Activated CD8-positive, alpha-beta memory T cell treated with anti-CD3 and anti-CD28 coated beads, Interleukin-2, amount 50 U/mL, for 24 hours (primary cell): ENCODE measurements around the gene BTBD10.
"Not testable (repeated sequence)": the region's sequence is repeated elsewhere in the genome, so short reads cannot be mapped to it uniquely, and the experiment has no call there.

Source experiments
- DNase-seq: peaks from one replicate; pipeline ENCODE4 v3.0.0-alpha.2; 2020; ENCODE audit errors: extremely low read depth

The BTBD10 gene

DNA sequence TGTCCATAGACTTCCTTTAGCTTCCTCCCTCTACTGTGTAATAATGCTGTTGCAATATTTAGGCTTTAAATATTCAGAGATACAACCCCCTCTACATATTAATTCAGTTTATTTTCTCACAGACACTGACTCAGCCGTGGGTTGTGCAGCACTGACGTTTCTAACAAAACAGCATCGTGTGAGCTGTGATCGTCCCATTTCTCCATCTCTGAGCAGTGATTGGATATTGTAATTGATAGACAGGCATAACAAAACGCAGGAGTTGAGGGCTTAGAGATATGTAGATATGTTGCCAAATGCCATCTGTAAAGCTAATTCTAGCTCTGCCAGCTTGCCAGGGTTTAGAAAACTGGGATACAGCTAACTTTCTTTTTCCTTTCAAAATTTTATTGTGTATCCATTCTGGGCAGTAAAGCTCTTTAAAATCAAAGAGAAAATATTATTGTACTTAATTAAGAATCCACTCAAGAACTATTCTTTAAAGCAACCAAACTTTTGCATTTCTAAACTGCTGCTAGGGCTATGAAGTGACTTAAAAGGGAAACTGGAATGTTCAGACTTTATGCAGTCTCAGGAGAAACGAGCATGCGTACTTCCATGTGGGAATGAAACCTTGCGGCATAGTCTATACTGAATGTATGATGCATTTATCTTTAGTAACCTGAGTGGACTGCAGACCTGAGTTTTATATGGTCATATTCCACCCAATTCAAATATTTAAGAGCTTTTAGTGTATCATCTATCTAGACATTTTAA is 22.7 kb downstream of the BTBD10 start:
- DNase-seq, result no peak

DNA sequence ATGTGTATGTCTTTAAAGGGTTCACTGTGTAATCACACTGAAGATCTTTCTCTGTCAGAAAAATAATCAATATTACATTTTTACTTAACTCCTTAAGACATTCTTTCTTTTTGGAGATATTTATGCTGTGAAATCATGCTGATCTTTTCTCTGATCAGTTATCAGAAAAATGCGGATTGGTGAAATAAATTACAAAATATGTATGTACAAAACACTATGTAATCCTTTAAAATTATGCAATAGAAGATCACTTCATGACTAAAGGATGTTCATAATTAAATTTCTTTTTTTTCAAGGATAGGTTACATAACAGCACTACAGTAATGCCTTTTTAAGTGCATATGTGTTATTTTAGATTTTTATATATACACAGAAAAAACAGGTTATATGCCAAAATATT is 24.7 kb downstream of the BTBD10 start:
- DNase-seq, result no peak

DNA sequence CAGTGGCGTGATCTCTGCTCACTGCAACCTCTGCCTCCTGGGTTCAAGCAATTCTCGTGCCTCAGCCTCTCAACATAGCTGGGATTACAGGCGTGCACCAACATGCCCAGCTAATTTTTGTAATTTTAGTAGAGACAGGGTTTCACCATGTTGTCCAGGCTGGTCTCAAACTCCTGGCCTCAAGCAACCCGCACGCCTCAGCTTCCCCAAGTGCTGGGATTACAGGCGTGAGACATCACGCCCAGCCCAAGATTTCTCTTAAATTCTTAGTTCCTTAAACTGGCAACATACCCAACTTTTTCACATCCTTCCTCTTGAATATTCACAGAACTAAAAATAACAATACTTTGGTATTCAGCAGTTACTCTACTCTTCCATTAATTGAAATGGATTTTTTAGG is 26.2 kb downstream of the BTBD10 start:
- not testable (repeated sequence) for DNase-seq

DNA sequence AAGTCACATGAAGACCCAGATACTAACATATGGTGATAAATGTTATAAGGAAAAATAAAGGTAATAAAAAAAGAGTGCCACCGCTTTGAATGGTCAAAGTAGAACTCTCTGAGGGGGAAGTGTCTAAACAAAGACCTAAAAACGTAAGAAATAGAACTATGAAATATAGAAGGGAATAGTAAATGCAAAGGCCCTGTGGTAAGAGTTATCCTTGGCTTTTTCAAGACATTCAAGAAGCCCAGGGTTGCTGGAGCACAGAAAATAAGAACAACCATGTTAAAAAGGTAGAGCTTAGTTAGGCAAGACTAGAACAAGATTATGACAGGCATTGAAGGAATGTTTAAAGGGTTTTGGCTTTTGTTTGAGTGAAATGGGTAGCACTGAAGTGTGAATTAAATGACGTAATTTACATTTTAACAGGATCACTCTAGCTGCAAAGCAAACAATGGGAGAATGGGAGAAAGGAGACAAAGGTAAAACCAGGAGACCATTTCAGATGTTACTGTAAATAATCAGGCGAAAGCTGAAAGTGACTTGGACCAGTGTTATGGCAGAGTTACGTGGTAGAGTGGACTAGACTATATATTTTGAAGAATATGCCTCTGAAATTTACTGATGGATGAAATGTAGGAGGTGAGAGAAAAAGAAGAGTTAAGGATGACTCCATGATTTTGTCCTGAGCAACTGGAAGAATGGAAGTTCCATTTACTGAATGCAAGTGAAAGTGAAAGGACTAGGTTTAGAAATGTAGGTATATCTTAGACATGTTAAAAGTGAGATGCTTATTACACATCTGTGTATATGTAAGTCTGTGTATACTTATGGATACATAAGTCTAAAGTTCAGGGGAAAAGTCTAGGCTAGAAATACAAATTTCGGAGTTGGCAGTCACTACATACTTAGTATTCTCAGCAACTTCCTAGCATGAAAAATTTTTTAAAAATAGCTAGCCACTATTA is 28.5 kb downstream of the BTBD10 start:
- no peak for DNase-seq

DNA sequence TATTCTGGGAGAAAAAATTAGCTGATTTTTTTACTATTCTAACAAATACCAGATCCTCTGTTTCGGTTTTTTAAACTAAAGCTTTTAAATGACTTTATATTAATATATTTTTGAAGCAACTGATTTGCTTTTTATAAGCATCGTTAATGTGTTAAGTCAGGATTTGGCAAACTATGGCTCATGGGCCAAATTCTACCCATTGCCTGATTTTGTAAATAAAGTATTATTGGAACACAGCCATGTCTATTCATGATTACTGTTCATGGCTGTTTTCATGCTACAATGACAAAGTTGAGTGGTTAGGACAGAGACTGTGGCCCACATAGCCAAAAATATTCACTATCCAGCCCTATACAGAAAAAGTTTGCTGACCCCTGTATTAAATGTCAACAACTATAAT is 29.6 kb downstream of the BTBD10 start:
- DNase-seq, result no peak

DNA sequence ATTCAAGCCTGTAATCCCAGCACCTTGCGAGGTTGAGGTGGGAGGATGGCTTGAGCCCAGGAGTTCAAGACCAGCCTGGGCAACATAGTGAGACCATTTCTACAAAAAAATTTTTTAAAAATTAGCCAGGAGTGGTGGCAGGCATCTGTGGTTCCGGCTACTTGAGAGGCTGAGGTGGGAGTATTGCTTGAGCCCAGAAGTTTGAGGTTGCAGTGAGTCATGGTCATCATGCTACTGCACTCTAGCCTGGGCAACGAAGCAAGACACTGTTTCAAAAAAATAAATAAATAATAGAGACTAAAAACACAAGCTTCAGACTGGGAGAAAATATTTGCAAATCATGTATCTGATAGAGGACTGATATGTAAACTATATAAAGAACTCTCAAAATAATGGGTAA is 33.2 kb downstream of the BTBD10 start:
- no peak for DNase-seq

DNA sequence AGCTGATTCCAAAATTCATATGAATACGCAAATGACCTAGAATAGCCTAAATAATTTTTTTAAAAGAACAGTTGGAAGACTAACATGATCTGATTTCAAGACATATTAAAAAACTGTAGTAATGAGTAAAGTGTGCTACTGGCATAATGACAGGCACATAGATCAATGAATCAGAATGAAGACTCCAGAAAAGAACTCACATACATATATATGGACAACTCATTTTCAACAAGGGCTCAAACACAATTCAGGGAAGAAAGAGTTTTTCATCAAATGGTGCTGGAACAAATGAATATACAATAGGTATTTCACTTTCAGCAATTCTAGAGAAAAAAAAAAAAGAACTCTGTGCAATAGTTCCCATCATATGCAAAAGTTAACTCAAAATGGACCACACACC is 33.7 kb downstream of the BTBD10 start:
- DNase-seq, result no peak

DNA sequence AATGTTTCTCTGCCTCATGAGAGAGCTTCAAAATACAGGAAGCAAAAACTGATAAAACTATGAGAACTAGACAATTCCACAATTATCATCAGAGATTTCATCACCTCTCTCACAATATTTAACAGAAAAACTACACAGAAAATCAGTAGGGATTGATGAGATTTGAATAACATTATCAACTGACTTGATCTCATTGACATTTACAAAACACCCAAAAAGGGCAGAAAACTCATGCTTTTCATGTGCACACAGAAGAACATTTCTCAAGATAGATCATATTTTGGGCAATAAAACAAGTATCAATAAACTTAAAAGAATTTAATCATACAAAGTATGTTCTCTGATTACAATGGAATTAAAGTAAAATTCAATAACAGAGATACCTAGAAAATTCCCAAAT is 35.6 kb downstream of the BTBD10 start:
- no peak for DNase-seq

DNA sequence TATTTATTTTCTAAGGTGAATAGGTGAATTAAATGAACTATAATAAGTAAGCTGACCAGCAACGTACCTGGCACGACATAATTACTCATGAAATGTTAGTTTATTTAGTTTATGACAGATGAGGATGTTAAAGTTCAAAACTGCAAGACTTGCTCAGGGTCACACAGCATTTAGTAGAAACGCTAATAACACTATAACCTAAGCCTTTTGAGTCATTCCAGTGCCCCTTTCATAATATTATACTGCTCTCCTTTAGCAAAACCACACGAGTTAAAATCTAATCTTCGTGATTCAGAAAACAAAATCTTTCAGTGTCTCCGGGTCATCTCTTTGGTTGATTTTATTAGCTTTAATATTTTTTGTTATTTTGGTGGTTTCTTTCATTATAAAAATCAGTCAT is 39.6 kb downstream of the BTBD10 start:
- DNase-seq, result no peak

DNA sequence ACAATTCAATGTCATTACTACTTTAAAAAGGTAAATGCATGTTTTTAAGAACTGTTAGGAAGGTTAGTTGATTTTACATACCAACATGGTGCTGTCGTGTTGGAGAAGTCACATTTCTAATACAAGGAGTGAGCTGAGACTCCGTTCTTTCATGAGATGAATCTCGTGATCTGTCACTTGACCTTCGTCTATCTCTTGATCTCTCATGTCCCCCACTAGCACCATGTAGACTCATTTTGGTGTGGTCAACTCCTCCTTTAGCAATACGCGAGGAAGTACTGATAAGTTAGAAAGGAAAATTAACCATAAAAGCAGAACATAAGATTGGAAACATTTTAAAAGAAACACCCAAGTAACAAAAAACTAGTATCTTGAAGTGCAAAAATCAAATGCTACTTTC is 41.5 kb downstream of the BTBD10 start:
- no peak for DNase-seq

DNA sequence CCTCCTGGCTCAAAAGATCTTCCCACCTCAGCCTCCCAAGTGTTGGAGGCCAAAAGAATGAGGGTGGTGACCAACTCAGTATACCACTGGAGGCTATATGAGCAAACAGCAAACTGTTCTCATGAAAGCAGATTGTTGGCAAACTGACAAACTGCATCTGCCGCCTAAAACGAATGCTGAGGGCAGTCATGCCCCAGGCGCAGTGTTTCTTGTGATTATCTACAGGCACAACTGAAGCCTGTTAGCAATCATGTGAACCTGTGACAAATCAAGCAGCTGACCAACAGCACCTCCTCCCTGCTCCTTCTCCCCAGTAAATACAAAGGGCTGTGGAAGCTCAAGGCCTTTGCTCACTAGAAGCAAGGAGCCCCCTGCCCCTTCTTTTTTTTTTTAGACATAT is 47.8 kb downstream of the BTBD10 start:
- DNase-seq, result no peak

DNA sequence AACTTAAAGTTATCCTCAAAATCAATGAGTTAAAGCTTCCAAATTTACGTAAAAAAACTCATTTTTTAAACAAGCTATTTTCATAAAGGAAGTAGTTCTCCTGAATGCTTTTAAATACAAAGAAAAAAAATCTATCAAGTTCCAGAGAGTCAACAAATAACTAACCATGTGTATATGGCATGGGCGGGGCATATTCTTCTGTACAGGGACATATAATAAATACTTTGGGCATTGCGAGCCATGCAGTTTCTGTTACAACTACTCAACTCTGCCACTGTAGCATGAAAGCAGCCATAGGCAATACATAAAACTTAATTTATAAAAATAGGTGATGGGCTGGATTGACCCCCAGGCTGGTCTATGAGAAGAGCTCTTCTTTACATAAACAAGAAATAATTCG is 57.8 kb downstream of the BTBD10 start:
- no peak for DNase-seq

DNA sequence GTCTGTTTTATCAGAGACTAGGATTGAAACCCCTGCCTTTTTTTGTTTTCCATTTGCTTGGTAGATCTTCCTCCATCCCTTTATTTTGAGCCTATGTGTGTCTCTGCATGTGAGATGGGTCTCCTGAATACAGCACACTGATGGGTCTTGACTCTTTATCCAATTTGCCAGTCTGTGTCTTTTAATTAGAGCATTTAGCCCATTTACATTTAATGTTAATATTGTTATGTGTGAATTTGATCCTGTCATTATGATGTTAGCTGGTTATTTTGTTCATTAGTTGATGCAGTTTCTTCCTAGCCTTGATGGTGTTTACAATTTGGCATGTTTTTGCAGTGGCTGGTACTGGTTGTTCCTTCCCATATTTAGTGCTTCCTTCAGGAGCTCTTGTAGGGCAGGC is 64.7 kb downstream of the BTBD10 start:
- DNase-seq, result not testable (repeated sequence)

DNA sequence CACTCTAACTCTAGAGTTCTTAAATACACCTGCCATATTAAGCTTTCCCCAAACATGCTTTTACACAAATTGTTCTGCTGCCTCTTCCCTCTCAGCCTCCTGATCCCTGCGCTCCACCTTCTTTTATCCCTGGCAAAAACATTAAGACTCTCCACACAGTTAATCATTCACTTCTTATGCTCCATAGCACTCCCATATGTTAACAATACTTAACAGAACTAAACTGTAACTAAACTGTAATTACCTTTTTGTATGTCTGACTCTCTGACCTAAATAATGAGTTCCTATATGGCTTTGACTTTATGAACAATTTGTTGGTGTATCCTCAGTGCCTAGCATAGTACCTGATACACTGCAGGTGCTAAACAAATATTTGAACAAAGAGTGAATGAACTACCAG is 71.8 kb downstream of the BTBD10 start:
- no peak for DNase-seq

DNA sequence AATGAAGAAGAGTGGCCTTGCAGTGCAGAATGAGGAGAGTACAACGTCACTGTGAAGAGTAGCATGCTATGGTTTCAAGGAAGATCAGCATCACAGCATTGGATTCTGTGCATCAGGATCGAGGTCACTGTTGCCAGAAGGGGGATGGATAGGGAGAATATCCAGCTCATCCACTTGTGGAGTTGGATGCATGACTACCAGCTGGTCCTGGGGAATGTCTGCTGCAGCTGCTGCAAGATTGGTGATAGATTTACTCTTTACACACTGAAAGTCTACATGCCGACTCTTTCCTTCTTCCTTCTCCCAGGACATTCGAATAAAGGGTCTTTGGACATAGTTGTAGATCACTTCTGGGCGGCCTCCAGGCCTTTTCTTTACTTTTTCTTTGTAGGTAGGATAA is 74.3 kb downstream of the BTBD10 start:
- DNase-seq, result no peak

DNA sequence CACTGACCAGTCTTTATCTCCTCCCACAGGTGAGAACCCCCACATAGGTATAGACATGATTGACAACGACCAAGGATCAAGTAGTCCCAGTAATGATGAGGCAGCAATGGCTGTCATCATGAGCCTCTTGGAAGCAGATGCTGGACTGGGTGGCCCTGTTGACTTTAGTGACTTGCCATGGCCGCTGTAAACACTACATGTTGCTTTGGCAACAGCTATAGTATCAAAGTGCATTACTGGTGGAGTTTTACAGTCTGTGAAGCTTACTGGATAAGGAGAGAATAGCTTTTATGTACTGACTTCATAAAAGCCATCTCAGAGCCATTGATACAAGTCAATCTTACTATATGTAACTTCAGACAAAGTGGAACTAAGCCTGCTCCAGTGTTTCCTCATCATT is 76.5 kb downstream of the BTBD10 start:
- no peak for DNase-seq

DNA sequence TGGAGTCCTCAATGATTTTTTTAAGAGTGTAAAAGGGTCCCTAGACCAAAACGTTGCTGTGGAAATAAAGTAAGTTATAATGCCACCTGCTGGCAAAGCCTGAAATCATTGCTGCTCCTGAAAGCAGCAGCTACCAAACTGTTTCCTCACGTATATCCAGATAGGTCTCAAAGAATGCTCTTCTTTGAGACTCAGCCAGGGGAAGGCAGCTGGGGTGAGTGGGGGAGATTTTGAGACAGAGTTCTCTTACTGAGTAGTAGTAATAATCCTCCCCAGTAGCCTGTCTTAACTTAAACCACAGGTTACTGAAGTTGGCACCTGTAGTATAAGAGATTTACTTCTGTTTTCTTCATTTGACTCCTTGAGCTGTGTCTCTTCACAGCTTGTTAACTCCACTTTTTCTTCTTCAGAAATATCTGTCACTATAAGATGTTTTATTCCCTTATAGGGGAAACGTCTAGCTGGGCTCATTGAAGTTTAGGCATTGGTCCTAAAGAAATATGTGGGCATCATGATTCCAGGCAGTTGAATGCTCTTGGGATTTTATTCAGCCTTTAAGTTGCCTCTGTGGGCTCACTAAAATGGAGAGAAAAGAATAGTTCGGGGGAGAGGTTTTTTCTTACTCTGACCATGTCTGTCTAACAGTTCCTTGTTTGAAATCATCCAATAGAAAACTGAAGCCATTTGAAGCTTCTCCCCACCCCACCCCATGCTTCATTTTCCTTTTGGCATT is 77.9 kb downstream of the BTBD10 start:
- no peak for DNase-seq

DNA sequence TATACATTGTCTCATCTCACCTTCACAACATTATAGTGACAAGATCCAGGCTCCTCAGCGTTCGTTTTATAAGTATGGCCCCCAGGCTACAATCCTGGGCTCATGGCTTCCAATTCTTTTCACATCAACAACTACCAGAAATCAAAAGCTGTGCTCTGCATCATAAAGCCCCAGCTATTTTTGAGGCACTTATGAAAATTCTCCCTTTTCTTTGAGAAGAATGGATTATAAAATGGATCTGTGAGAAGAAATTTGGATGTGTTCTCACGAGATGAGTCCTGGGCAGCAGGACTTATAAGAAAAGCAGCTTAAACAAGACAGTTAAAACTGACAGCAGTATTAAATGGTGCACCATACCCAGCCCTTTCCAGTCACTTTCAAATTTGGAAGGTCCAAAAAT is 80.3 kb downstream of the BTBD10 start:
- no peak for DNase-seq

DNA sequence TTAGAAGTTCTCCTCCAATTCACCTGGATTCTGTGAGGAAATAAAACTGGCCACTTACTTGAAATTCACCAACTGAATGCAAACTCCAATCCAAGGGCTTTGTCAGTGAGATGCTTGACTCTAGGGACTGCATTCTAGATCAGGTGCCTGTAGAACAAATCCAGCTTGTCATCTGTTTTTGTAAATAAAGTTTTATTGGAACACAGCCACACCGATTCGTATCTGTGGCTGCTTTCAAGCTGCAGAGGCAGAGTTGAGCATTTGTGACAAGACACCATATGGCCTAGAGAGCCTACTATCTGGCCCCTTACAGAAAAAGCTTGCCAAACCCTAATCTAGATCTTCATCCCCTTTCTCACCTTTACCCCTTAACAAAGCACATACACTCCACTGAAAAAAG is 82.3 kb downstream of the BTBD10 start:
- no peak for DNase-seq

DNA sequence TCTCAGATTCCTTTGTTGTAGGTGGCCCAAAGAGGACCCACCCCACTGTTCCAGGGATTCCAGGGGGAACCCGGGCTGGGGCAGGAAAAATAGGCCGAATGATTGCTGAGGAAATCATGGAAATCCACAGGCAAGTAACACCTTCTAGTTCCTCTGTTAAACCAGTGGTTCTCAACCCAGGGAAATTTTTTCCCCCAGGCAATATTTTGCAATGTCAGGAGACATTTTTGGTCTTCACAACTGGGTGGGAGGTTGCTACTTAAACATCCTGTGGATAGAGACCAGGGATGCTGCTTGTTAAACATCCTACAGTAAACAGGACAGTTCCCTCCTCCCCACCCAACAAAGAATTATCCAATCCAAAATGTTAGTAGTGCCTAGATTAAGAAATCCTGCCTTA is 84.7 kb downstream of the BTBD10 start:
- no peak for DNase-seq

DNA sequence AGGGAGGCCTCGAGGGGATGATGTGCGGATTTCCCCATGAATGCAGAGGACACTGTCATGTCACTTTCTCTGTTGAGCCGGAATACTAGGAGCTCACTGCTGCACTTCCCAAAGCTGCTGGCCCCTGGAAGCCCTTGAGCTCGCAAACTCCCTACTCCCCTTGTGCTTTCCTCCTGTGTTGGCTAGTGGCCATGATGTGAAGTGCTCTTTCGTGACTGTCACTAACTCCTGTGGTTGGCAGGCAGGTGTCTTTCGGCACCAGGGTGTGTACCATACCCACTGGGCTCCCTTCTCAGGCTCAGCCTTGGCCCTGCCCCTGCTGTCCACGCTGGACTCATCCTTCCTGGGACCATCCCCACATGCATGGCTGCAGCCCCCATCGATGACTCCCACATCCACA is 86.2 kb downstream of the BTBD10 start:
- no peak for DNase-seq

DNA sequence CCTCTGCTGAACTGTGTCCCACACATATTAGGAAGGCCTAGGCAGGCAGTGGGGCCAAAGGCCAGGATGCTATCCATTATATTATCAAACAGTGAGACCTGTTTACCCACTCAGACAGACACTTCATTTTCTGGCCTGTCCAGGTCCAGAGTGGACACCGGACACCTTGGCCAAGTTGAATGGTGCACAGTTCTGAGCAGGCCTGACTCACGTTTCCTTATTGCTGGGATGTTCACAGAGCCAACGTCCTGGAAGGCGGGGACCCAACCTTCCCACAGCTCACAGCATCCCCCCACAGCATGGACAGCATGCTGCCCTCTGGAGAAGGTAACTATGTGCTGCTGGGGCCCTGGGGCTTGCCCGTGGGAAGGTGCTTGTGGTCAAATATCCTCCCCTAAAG is 86.6 kb downstream of the BTBD10 start:
- no peak for DNase-seq

DNA sequence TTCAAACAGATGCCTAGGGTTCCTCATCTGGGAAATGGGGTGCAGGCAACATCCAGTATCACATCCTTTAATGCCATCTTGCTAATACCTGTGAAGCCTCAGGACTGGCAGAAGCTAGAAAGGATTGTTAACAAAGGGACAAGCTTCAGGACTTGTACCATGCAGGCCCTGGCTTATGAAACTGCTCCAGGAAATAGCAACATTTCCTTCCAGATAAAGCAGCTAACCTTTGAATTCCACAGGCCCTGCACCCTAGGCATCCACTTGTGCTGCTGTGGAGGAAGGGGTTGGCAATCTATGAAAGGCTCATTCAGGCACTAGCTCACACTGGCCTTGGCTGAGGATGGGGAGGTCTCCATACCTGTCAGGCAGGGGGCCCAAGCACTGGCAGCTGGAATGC is 87.2 kb downstream of the BTBD10 start:
- DNase-seq, result no peak
